ENCODE data around the gene DHRSX. TPM values are rescaled to one million over a fixed set of nuclear protein-coding genes. Genes with fewer than 3 reads are reported as not detected.
"Not testable (repeated sequence)": the region's sequence is repeated elsewhere in the genome, so short reads cannot be mapped to it uniquely, and the experiment has no call there.

The DHRSX gene
- total and polyA plus RNA-seq, 9 donors = 12.2 to 25.9 (median 20.4) TPM

DNA sequence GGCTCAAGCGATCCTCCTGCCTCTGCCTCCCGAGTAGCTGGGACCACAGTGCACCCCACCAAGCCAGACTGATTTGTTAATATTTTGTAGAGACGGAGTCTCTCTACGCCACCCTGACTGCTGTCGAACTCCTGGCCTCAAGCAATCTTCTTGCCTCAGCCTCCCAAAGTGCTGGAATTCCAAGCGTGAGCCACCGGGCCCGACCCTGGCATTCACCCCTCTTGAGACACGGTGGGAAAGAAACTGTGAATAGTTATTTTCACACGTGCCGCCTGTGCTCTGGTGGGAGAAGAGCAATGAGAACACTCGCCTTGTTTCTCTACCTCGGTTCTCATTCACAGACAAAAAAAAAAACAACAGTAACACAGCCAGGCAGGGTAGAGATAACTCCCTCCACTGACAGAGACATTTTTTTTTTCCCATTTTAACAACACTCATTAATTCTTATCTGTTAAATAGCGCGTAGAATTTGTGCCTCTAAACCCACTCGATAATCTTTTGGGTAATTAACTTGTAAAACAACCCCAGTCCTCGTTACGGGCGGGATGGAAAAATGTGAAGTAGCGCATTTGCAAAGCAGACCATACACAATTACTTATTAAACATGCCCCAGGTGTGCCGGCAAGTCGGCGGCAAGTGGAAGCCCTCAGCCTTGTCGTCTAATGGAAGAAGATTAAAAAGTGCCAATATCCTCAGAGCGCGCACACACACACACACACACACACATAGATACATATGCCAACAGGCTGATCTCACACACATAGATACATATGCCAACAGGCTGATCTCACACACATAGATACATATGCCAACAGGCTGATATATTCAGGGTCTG lies 103.3 kb downstream of the DHRSX start:
- Histone ChIP-seq H3K9me3 (no peaks in the 10 kb centered on the region), H3K36me3 (no peaks in the 10 kb centered on the region), H3K27me3 (no peaks in the 10 kb centered on the region), H3K4me1 (ENCODE audit: insufficient read depth) (peaks cover 2% of the 10 kb centered on the region), H3K27ac (no peak overlapping the region), H3K4me3 (no peak overlapping the region)
- TF ChIP-seq, protein P1, sequence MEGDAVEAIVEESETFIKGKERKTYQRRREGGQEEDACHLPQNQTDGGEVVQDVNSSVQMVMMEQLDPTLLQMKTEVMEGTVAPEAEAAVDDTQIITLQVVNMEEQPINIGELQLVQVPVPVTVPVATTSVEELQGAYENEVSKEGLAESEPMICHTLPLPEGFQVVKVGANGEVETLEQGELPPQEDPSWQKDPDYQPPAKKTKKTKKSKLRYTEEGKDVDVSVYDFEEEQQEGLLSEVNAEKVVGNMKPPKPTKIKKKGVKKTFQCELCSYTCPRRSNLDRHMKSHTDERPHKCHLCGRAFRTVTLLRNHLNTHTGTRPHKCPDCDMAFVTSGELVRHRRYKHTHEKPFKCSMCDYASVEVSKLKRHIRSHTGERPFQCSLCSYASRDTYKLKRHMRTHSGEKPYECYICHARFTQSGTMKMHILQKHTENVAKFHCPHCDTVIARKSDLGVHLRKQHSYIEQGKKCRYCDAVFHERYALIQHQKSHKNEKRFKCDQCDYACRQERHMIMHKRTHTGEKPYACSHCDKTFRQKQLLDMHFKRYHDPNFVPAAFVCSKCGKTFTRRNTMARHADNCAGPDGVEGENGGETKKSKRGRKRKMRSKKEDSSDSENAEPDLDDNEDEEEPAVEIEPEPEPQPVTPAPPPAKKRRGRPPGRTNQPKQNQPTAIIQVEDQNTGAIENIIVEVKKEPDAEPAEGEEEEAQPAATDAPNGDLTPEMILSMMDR (IDR thresholded peaks at IDR 0.05) = no peak
- TF ChIP-seq EP300 (IDR thresholded peaks at IDR 0.05) (no peak), POLR2A (IDR thresholded peaks at IDR 0.05) (no peak)
- intact Hi-C loops (cut with DNase I) = loop anchor here in 1 of 4 donors (2.0 kb wide), 1 partner anchor 65 kb away; no protein-coding TSS in a partner anchor
- no peak for DNase-seq
- 46 to 64% (median 54%) methylated on average over 26 of the region's 26 CpGs for WGBS, 3 donors

DNA sequence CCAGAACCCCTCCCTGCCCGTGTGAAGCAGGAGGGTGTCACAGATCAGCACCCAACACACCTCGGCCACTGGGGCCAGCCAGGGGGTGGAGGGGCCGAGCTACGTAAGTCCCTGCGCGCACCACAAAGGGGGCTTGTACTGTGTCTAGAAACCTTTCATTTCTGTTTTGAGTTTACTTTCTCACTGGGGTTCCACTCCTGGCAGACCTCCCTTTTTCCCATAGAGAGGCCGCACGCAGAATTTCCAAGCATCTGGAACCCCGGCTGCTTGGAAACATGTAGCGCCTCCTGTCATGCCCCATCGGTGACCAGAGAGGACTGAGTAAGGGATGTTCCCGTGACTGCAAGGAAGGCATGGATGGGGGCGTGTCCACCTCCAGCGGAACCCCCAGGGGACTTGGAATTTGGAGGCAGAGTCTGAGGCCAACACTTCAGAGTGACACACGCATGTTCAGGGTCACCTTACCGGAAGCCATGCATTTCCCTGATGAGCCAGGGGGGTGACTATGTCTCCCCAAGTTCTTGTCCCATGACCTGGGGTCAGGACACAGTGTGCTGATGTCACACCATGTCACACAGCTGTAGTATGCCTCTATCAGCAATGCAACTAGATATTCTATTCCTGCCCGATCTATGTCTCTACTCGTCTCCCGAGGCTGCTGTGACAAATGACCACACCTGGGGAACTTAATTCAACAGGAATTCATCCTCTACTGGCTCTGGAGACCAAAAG lies 105.3 kb downstream of the DHRSX start:
- TF ChIP-seq, protein P1 (IDR thresholded peaks at IDR 0.05) = no peak
- TF ChIP-seq EP300 (IDR thresholded peaks at IDR 0.05) = no peak
- no peak for TF ChIP-seq POLR2A (IDR thresholded peaks at IDR 0.05)
- DNase-seq = no peak
- Histone ChIP-seq H3K4me1 (ENCODE audit: insufficient read depth) (peaks cover 2% of the 10 kb centered on the region), H3K9me3 (peaks cover 0 to 3% of the 10 kb centered on the region in 2 donors), H3K27me3 (no peaks in the 10 kb centered on the region), H3K27ac (no peak overlapping the region), H3K4me3 (no peak overlapping the region), H3K36me3 (no peaks in the 10 kb centered on the region)
- intact Hi-C loops (cut with DNase I) = no loop called here
- 86 to 90% (median 88%) methylated on average over 19 of the region's 19 CpGs for WGBS, 3 donors

DNA sequence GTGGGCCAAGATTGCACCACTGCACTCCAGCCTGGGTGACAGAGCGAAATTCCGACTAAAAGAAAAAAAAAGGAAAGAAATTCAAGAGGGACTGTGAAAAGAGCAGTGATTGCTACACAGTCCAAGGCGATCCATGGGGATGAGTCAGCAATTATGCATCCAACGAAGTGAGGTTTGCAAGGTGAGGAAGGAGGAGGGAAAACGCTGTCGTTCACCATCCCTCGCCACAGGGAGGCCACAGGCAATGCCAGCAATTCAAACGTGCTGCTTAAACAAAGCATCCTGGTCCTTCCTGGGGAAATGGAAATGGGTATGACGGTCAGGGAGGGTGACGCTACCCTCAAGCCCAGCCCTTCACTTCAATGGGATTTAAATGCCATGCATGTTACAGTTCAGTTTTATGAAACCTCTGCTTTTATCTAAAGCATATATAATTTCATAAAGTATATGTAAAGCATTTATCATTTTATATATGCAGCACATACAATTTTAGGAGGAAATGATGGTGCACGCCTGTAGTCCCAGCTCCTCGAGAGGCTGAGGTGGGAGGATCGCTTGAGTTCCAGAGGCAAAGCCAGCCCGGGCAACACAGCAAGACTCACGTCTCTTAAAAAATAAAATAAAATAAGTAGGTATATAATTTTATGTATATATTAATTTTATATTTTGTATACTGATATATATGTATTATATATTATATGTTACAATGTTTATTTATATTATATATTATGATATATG lies 108.7 kb downstream of the DHRSX start:
- Histone ChIP-seq H3K27ac (no peak overlapping the region), H3K36me3 (no peaks in the 10 kb centered on the region), H3K4me1 (ENCODE audit: insufficient read depth) (no peaks in the 10 kb centered on the region), H3K9me3 (peaks cover 0 to 3% of the 10 kb centered on the region in 2 donors), H3K27me3 (no peaks in the 10 kb centered on the region), H3K4me3 (no peak overlapping the region)
- TF ChIP-seq, protein P1 (IDR thresholded peaks at IDR 0.05) = no peak
- 80 to 82% (median 80%) methylated on average over 15 of the region's 15 CpGs for WGBS, 3 donors
- intact Hi-C loops (cut with DNase I) = no loop called here
- DNase-seq = no peak

DNA sequence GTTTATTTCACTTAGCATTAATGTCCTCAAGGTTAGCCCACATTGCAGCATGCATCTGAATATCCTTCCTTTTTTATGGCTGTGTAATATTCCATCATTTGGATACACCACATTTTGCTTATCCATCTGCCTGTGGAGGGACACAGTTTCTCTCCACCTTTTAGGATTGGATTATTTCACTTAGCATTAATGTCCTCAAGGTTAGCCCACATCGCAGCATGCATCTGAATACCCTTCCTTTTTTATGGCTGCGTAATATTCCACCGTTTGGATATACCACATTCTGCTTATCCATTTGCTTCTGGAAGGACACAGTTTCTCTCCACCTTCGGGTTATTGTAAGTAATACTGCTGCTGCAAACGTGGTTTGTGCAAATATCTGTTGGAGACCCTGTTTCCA lies 110.0 kb downstream of the DHRSX start:
- H3K9me3 ChIP-seq = peaks cover 0 to 3% of the 10 kb centered on the region in 2 donors
- H3K27ac ChIP-seq = no peak overlapping the region
- H3K27me3 ChIP-seq = no peaks in the 10 kb centered on the region
- no peak overlapping the region for H3K4me3 ChIP-seq
- H3K4me1 ChIP-seq (ENCODE audit: insufficient read depth) = no peaks in the 10 kb centered on the region
- H3K36me3 ChIP-seq = no peaks in the 10 kb centered on the region
- intact Hi-C loops (cut with DNase I) = no loop called here
- no peak for DNase-seq
- whole genome bisulfite sequencing, 3 donors = 97 to 99% (median 99%) methylated on average over 5 of the region's 5 CpGs
- TF ChIP-seq EP300 (IDR thresholded peaks at IDR 0.05) (no peak), POLR2A (IDR thresholded peaks at IDR 0.05) (no peak)
- TF ChIP-seq, protein P1 (IDR thresholded peaks at IDR 0.05) = no peak

DNA sequence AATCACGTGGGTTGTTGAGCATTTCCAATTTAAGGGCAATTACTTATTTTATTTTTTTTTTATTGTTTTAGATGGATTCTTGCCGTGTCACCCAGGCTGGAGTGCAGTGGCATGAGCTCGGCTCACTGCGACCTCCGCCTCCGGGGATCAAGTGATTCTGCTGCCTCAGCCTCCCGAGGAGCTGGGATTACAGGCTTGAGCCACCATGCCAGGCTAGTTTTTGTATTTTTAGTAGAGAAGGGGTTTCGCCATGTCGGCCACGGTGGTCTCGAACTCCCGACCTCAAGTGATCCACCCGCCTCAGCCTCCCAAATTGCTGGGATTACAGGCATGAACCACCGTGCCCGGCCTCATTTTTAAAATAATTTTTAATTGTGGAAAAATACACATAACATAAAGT lies 111.0 kb downstream of the DHRSX start:
- intact Hi-C loops (cut with DNase I); H3K27me3 ChIP-seq; DNase-seq; H3K4me3 ChIP-seq; H3K27ac ChIP-seq; H3K36me3 ChIP-seq; H3K4me1 ChIP-seq (ENCODE audit: insufficient read depth); H3K9me3 ChIP-seq: not testable (repeated sequence)
- WGBS, 3 donors = 94 to 96% (median 95%) methylated on average over 15 of the region's 15 CpGs
